ENCODE results near the gene EVA1C. TPM values are rescaled to one million over a fixed set of nuclear protein-coding genes. Genes with fewer than 3 reads are reported as not detected.

The EVA1C gene
- total RNA-seq, 1 experiment from 2014 or later = 29.3 TPM

DNA sequence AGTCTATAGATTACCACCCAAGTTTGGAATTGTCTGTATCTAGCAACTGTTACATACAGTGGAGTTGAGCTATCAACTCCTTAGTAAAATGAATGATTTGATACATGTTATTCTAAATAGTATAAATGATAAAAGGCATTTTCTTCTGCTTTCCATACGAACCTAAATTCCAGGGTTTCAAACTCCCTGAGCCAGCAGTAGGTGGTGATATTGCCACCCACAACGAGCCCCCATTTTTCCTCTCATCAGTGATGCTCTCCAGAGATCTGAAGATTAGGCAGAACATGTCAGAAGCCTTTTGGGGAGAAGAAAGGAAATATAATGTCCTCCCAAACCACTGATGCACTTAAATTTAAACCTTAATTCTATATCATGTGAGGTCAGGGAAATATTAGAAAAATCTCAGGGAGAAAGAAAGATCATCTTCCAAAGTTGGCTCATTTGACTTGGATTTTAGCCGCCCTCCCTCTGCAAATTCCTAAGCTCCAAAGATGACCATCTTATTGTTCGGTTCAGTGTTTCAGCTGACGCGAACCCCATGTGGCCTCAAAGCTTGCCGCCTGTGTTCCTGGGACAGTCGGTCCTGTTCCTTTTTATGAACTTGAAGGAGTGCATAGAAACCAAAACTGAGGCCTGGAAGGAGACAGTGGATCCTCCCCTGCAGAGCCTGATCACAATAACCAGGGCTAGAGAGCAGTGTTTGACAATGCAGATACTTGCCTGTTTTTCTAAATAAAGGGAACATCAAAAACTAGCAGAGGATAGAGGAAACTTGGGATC is 2.3 kb downstream of the EVA1C start:
- RAD21 ChIA-PET (ENCODE audit: low non-redundant PET in 1 of 2, low total read pairs in 2 of 2, uncharacterized antibody in 2 of 2, unreplicated experiment in 2 of 2) = no interaction called here
- Histone ChIP-seq H2AFZ (ENCODE audit: low read depth, low read length, poor library complexity, severe bottlenecking) (no peak overlapping the region), H3K9ac (ENCODE audit: low read length) (peak overlapping the region; percentile 90), H3K4me2 (ENCODE audit: low read length) (peak overlapping the region; percentile 99), H3K79me2 (ENCODE audit: insufficient read depth, low read length) (peaks cover 72% of the 10 kb centered on the region), H3K9me2 (ENCODE audit: insufficient read depth) (no peaks in the 10 kb centered on the region), H3K4me1 (ENCODE audit: control insufficient read depth in 1 of 2, insufficient read depth in 2 of 2, low read length in 2 of 2) (peaks cover 29 to 43% of the 10 kb centered on the region in 2 experiments; a peak in 3 of 4 replicates), H3K9me3 (ENCODE audit: control insufficient read depth in 1 of 2, insufficient read depth in 1 of 2, low read depth in 1 of 2, low read length in 2 of 2) (no peaks in the 10 kb centered on the region), H3K27me3 (ENCODE audit: insufficient read depth, low read length) (no peaks in the 10 kb centered on the region), H3K36me3 (ENCODE audit: control insufficient read depth in 1 of 2, insufficient read depth in 2 of 2, low read length in 2 of 2) (peaks cover 0 to 4% of the 10 kb centered on the region in 2 experiments; a peak in 1 of 4 replicates), H3K4me3 (replicated peaks in 1 of 2; ENCODE audit: low read depth in 1 of 2, low read length in 2 of 2) (peak overlapping the region in 1 of 2 experiments; percentile 85; a peak in 2 of 4 replicates), H3K27ac (ENCODE audit: low read depth, low read length) (no peak overlapping the region), H4K20me1 (ENCODE audit: insufficient read depth) (no peaks in the 10 kb centered on the region)
- intact Hi-C loops (cut with micrococcal nuclease) = loop anchor here (1.0 kb wide), 1 partner anchor 164 kb away; no protein-coding TSS in a partner anchor
- ATAC-seq (no peak), DNase-seq (ENCODE audit: low read depth, low spot score) (no peak)
- TF ChIP-seq, protein P1, sequence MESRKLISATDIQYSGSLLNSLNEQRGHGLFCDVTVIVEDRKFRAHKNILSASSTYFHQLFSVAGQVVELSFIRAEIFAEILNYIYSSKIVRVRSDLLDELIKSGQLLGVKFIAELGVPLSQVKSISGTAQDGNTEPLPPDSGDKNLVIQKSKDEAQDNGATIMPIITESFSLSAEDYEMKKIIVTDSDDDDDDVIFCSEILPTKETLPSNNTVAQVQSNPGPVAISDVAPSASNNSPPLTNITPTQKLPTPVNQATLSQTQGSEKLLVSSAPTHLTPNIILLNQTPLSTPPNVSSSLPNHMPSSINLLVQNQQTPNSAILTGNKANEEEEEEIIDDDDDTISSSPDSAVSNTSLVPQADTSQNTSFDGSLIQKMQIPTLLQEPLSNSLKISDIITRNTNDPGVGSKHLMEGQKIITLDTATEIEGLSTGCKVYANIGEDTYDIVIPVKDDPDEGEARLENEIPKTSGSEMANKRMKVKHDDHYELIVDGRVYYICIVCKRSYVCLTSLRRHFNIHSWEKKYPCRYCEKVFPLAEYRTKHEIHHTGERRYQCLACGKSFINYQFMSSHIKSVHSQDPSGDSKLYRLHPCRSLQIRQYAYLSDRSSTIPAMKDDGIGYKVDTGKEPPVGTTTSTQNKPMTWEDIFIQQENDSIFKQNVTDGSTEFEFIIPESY (IDR thresholded peaks at IDR 0.05; ENCODE audit: extremely low read depth, insufficient replicate concordance, low read length) = no peak
- TF ChIP-seq, protein P2, sequence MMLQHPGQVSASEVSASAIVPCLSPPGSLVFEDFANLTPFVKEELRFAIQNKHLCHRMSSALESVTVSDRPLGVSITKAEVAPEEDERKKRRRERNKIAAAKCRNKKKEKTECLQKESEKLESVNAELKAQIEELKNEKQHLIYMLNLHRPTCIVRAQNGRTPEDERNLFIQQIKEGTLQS (IDR thresholded peaks at IDR 0.05) = no peak
- TF ChIP-seq SRF (IDR thresholded peaks at IDR 0.05; ENCODE audit: low read depth) (no peak), EGR1 (IDR thresholded peaks at IDR 0.05; ENCODE audit: low read depth) (no peak), SP1 (IDR thresholded peaks at IDR 0.05; ENCODE audit: low read depth) (no peak), ZNF274 (IDR thresholded peaks at IDR 0.05; ENCODE audit: low read depth, low read length) (no peak), ELF1 (IDR thresholded peaks at IDR 0.05; ENCODE audit: borderline replicate concordance, low read depth) (no peak), CTCF (IDR thresholded peaks at IDR 0.05 in 2 of 3, conservative IDR thresholded peaks at IDR 0.05 in 1 of 3; ENCODE audit: borderline replicate concordance in 1 of 3, insufficient read depth in 1 of 3, low read depth in 2 of 3, low read length in 2 of 3) (peak in 2 of 3 experiments; percentile 26 to 50; a peak in 3 of 6 replicates)
- CTCF ChIA-PET = interaction anchor here (0.9 to 3.7 kb wide), 6 partner anchors 12 to 186 kb away, joined by 3 to 22 read pairs (median 6); no protein-coding TSS in a partner anchor
- BruUV-seq (replicated peaks) = no TSS peak
- POLR2A ChIA-PET = interaction anchor here (0.8 kb wide), 1 partner anchor 186 kb away, joined by 3 read pairs; no protein-coding TSS in a partner anchor

Data from HCT116 (cell line).